GM21825 (cell line): Measurements from ENCODE around the gene XYLT1.

Experiments used
- ATAC-seq: cut with Tn5 transposase; IDR thresholded peaks from one replicate; pipeline ENCODE4 v1.9.1; 2021; ENCODE audit warnings: mild to moderate bottlenecking, moderate library complexity; ENCODE audit not compliant: unreplicated experiment

The XYLT1 gene

DNA sequence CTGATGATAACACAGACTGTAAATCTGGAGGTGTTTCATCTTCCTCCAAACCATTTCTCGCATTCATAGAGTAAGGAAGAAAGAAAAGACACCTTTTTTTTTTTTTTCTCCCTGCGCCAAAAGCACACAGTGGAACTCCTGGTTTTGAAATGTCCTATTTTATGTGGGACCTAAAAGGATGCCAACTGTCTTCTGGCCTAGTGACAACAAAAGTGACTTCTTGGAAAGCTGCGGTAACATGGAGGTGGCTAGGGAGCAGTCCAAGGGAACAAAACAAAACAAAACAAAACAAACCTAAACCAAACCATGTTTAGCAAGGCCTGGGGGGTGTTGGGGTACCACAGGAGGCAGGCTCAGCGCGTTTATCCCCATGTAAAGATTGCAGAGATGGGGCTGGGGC lies 174.8 kb downstream of the XYLT1 start:
- ATAC-seq = no peak

DNA sequence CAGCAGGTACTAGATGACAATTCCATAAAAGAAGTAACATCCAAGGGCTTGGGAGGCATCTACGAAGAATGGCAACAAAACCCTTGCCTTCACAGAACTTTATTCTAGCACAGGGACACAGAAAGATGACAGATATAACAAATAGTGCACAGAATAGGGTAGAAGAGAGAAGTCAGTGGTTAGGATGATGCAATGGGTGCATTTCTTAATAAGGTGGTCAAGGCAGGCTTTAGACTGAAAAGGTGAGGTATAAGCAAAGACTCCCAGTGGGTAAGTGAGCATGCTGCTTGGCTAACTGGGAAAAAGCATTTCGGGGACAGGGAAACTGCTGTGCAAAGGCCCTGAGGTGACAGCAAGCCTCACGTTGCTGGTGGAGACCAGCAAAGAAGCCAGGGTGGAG lies 175.9 kb downstream of the XYLT1 start:
- no peak for ATAC-seq

DNA sequence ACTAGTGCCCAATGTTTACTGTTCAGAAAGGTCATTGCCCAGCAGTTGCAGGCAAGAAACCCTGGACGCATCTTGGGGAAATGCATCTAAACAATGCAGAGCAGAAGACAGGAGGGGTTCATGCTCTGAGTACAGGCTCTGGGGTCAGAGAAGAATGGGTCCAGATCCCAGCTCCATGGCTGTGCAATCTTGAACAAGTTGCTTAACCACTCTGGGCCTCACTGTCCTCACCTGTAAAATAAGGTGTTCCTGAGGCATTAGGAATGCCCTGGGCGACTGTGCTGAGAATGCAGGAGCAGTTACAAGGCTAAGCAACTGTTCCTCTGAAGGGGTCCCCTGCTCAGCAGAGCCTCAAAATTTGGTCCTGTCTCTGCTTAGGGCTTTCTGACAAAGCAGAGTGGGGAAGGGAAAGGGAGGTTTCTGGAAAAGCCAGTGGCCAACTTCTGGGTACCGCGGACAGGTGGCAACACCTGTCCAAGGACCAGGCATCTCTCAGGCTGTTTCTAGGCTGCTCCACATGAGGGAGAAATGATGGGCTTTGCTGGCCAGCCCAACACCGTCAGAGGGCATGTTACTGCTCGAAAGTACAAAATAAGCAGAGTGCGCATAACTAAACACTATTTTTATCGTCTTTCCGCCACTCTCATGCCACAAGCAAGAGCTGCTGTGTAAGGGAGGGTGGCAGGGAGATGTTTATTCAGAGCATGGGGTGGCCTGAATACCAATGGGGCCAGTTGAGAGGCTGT lies 176.8 kb downstream of the XYLT1 start:
- no peak for ATAC-seq

DNA sequence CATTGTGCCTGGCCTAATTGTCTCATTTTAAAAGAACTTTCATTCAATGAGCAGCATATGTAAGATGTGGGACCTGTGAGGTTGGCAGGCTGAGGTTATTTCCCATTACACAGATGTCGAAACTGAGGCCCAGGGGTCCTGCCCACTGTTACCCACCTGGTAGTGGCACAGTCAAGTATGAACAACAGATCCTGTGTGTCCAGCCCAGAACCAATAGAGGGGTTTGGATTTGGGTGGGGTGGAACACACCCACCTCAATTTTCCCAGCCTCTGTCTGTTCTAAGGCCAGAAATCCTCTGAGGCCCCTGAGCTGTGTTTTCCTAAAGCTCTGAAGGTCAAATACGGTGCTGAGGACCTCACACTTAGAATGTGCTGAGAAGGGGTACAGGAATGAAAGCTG lies 179.5 kb downstream of the XYLT1 start:
- ATAC-seq = no peak

DNA sequence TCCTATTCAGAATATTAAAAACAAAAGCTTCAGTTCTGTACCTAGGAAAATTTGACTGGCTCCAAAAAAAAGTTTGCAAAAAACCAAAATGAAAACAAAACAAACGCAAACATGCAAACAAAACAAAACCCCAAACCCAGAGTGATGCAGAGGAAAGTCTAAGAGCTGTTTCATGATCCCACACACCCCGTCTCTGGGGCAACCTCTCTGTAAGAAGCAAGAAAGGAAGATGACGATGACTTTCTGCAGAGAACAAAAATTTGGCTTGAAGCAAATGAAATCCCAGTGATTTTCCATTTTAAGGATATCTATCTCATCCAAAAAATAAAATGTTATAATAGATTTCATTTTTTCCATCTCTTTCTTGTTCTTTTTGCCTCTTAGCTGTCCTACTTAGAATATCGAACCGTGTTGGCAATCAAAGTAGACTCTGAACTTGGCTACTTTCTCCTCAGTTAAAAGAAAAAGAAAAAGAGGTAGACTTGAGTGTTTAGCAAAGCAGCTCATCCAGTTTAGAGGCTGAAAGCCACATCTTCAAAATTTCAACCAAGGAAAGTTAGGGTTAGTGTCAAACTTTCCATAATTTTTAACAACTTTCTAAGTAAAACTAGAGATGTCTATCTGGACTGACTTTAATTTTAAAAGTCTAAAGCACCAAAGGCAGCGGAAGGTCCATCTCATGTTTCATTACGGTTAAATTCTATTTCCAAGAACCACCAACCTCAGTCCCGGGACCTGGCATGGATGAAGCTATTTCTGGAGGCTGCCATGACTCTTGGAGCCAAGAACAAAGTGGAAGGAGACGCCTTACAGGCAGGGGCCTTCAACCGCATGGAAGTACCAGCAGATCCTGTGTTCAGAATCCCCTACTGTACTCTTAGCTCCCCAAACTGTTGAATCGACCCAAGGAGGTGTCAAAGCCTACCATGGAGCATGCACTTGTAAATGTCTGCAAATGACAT lies 180.8 kb downstream of the XYLT1 start:
- ATAC-seq = no peak

DNA sequence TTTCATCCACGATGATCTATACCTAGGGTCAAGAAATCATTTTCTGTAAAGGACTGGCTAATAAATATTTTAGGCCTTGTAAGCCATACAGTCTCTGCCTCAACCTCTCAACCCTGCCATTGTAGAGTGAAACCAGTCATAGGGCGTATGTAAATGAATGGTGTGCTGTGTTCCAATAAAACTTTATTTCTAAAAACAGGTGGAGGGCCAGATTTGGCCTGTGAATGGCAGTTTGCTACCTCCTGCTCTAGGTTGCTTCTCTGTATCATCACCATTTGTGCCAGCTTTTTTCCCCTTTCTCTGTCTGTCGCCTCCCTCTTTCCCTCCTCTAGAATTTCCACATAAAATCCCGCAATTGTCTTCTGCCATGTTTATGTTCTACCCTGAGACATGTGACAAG lies 181.7 kb downstream of the XYLT1 start:
- no peak for ATAC-seq

DNA sequence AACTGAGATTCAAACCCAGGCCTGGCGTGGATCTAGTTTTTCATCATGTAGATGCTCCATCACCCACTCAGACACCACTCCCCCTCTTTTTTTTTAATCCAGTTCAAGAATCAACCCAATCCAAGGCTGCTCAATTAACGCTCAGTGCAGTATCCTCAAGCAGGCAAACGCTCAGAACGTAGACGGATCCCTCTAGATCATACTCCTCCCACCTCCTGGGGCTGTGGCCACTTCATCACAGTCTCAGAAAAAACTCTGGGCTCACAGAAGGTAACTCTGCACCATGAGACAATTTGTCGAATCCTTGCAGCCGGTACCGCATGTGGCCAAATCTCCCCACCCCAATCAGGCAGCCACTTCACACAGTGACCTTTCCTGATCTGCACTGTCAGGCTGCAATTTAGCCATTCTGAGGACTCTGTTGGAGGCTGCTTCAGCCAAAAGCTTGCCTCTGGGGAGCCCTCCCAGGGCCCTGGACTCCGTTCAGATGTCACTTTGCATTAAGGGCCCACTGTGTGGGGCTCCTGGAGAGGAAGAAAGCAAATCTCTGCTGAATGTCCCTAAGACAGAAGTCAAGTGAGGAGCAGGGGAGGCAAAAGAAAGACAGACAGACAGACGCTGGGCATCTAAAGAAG lies 183.5 kb downstream of the XYLT1 start:
- ATAC-seq = no peak

DNA sequence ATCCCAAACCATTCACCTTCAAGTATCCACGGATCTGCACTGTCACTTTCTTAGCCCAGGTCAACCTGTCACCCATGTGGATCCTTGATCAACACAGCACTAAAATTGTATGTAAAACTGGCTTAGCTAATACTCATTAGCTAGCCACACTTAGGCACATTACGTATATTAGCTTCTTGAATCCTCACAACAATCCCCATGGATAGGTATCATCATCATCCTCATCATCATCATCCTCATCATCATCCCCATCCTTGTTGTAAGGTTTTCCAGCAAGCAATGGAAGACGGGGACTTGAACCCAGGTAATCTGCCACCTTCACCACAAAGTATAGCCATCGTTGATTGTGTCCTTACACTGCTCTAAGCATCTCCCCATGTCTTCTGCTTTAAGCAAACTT lies 184.3 kb downstream of the XYLT1 start:
- ATAC-seq = no peak

DNA sequence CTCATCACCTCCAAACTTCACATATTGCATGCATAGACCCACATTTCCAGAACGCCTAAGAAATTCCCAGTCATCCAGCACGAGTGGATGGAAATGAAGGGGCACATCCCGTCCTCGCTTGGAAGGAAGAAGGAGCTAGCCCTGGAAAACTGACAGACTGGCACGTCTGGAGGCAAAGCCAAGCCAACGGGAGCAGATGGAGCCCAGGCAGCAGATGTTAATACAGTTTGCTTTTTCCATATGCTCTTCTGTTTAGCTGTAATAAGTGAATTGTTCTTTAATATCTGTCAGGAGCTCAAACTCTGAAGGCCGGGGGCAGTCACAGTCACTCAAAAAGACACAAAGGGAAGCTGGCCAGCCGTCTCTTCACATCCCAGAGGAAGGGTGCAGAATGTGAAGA lies 187.7 kb downstream of the XYLT1 start:
- ATAC-seq = no peak

DNA sequence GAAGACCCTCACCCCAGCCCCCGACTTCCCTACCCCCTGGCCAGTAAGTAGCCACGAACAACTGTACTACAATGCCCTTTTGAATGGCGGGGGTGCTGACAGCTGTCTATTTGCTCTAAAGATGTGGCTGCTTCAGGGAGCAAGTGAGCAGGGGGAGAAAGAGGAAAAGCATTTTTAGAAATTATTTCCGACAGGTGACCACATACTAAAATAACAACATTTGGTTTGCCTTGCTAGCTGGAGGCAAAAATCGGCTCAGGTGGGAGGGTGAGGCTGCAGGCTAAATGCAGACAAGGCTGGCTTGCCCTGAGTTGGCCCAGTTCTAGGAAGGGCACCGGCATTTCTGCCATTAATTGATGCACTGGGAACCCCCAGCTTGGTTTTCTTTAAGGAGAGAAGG lies 188.5 kb downstream of the XYLT1 start:
- no peak for ATAC-seq

DNA sequence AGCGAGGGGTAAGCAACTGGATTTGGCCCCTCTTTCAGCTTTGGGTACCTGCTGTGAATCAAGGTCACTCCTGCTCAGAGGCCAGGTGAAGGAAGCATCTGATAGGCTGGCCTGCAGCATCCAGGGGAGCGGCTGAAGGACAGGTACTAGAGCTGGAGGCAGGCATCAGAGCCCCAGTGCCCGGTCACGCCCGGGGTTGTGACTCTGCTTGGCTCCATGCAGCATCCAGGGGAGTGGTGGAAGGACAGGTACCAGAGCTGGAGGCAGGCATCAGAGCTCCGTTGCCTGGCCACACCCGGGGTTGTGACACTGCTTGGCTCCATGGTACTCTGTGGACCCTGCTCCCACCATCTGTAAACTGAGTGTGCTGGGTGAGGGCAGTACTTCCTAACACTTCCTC lies 189.7 kb downstream of the XYLT1 start:
- no peak for ATAC-seq

DNA sequence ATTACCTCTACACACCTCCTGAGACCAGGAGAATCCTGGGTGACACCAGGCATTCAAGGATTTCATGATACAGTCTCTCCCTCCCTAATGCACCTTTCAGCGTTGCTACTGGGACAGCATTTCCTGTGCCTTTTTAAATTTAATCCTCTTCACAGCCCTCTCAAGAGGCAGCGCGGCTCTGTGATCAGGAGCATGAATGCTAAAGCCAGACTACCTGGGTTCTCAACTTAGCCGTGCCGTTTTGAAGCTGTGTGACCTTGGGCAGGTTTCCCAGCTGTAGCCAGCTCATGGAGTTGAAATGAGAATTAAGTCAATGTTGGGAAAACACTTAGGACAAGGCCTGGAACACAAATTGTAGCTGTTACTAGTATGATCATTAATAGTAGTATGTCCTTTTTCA lies 191.8 kb downstream of the XYLT1 start:
- ATAC-seq = no peak

DNA sequence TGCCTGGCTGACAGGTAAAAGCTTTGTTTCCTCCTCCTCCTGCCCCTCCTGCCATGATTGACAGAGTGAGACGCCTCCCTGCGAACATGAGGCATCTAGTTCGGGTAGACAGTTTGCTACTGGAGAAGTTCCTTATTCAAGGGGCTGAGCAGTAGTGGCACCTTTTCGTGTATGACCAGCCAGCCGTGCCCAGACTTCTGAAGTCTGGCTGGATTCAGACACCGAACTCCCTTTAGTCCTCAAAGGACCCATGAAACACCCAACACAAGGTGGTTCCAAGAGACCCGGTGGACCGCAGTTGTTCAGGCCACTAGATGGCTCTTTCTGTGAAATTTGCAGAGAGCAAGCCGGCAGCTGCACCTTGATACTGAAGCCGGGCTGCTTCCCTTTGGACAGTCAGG lies 192.8 kb downstream of the XYLT1 start:
- ATAC-seq = no peak

DNA sequence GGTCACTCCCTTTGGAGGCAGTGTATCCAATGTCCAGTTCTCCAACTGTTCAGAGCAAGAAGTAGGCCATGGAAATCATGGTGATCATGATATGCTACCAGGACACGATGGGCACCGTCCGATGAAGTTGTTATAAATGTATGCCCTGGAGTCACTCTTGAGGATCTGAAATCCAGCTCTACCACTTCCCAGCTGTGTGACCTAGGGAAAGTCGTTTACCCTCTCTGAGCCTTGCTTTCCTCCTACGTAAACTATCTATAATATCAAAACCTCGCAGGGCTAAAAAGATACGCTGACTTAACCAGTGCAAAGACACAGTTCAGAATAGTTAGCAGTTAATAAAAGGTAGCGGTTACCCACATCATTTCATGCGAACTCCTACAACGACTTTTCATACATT lies 194.2 kb downstream of the XYLT1 start:
- no peak for ATAC-seq

DNA sequence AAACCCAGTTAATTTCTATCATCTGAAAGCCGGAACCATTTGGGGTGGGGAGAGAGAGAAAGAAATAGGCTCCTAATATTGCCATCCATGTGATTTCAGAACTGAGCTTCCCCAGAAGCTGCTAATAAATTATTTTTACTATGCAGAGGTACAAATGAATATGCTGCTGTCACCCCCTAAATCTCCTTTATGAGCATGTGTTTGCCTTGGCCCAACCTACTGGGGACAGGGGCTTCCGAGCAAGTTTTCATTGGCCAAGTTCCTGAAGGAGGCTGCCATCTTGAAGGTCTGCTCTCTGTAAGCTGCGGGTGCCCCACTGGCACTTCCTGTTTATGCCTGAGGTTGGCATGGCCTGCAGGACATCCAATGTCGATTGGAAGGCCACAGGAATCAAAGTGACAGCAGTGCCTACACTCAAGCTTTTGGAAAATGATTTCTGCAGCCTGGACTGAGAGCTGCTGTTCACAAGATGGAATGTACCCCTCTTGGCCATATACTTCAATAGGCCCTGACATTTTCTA lies 194.7 kb downstream of the XYLT1 start:
- ATAC-seq = no peak

DNA sequence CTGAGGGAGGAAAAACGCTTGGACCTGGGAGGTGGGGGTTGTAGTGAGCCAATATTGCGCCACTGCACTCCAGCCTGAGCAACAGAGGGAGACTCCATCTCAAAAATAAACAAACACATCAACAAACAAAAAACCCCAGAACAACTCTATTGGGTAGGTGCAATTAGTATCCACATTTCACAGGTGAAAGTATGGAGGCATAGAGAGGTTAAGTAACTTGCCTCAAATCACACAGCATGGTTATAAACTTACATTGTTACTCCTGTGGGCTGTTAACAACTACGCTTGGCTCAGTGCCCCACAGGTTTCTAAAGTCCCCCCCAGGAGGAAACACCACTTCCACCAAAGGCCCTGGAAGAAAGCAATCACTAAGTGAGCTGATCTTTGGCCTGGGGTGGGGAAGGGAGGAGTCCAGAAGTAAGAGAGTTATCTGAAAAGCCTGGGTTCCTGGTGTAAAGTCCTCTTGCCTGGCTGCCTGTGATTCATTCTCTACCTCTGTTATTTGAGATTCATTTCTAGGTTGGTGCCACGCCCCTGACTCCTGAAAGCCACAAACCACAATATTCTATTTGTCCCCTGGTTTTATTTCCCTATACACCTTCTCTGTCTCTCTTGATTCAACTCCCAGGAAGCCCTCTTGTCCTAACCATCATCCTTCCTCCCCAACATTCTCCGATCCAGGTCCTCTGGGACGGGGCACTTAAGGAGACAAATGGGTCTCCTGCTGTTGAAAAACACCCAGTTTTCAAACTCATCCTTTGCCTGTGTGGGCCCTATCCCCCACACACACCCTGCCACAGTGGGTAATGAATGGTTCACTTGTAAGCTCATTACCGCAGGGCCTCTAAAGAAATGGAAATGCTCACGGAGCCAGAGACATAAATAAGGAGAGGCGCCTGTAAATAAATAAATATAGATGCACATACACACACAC lies 195.4 kb downstream of the XYLT1 start:
- no peak for ATAC-seq

DNA sequence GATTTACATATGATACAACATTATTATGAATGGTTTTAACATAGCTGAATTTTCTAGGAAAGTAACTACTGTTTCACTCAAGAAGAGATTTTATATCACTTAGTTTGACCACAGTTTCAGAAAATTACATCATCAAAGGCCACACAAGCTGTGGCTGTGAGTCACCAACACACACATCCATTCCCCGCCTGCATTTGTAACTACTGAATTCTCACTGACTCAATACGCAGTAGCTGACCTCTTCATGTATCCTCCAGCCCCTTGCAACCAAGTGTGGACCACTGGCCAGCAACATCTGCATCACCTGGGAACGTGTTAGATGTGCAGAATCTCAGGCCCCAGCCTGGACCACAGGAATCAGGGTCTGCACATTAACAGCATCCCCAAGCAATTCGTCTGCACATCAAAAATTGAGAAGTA lies 197.6 kb downstream of the XYLT1 start:
- no peak for ATAC-seq

DNA sequence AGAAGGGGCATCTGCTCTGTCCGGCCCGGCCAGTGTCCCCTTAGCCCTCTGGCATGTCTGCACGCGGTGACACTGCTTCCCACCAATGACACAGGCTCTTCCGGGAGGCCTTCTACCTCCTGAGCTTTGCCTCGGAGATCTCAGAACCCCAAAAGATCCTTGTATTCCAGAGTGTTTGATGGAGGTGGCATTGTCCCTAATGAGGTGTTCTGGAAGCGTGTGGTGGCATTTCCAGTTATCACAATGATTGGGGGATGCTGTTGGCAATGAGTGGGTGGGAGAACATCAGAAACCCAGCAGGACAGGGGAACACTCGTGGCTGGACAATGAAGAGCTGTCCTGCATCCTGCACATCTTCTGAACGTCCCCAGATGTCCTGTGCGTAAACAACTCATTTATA lies 198.0 kb downstream of the XYLT1 start:
- ATAC-seq = no peak

DNA sequence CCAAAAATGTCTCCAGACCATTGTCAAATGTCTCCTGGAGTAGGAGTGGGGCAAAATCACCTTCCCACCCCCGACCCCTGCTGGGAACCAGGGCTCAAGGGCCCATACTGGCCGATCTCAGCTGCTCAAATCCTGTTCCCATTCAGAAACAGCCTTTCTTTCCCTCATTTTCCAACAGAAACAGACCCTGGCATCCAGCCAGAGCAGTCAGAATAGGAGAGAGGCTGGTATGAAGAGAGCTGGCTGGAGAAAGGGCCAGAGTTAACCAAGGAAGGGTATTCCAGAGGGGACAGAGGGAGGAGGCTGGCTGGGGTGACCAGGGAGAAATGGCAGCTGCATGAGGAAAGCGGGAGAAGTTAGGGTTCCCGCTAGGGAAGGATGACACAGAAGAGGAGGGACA lies 199.1 kb downstream of the XYLT1 start:
- ATAC-seq = no peak

DNA sequence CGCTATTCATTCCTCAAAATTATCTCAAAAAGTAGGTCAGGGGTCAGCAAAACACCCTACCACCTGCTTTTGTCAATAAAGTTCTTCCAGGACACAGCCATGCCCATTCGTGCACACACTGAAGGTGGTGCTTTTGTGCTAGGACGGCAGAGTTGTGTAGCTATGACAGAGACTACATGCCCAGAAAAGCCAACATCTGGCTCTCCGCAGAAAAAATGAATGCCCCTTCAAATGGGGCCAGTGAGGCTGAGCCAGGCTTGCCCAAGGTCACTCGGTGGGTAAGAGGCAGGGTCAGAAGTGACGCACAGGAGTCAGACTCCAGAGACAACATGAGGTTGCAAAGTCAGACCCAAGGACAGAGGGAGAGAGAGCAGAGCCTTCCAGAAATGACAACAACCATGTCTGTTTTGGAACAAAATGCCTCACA lies 200.1 kb downstream of the XYLT1 start:
- ATAC-seq = no peak
